Activated CD8-positive, alpha-beta memory T cell treated with anti-CD3 and anti-CD28 coated beads, Interleukin-2, amount 50 U/mL, for 4 hours (primary cell): ENCODE measurements around the gene GSE1.

Experiments used
- DNase-seq: peaks from one replicate; pipeline ENCODE4 v3.0.0-alpha.2; 2020

GSE1 gene

DNA sequence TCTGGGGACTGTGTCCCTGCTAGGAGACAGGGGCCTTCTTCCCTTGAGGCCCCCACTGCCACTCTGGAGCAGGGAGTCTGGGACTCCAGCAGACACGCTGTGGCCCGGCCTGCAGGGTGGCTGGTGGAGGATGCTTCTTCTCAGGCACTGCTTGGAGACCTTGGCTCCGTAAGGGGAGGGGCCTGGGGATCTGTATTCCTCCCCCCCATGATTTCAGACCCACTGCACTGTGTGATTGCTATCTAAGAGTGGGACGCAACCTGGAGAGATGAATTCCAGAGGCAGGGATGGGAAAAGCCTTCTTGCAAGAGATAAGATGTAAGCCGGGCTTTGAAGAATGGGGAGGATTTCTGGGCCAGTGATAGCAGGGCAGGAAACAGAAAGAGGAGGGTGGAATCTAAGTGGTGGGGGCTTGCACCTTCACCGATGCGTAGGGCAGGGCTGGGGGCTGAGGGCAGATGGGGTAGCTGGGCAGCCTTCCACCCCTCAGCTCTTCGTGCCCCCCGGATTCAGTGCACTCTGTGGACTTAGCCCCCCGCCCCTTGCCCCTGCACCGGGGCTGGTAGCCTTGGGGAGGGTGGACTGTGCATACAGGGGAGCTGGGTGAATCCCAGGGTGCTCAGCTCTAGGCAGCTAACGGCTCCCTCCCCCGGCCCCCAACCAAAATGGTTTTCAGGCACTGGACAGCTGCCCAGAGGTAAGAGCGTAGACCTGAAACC, 5.2 kb upstream of the GSE1 start:
- no peak for DNase-seq

DNA sequence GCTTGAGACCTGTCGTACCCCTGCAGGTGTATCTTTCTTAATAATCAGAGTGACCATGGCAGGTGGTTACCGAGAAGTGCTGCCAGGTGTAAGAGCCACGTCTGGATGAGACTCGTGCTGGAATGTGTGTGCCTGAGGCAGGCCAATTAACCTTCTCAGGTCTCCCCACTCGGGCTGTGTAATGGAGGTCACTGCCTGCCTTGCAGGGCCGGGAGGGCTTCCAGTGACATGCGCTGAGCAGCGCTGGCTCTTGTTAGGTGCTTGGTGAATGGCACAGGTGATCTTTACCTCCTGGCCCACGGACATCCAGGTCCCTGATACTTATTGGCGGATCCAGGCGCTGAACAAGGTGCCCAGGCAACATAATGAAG, 4.6 kb upstream of the GSE1 start:
- no peak for DNase-seq

DNA sequence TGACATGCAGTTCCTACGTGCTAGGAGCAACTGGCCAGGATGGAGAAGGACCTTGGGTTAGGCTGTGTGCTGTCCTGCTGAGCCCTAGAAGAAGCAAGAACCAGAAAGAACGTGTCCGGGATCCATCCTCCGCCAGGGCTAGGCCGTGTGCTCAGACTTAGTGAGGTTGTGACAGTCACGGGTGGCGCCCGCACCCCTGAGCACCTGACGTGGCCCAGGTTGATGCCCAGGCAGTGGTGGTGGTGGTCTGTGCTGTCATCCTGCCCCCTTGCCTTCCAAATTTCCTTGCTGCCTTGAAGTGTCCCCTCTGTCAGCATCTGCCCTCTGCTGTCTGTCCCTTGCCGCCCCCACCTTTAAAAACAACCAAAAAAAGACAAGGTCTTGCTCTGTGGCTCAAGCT, 4.2 kb upstream of the GSE1 start:
- DNase-seq: no peak

DNA sequence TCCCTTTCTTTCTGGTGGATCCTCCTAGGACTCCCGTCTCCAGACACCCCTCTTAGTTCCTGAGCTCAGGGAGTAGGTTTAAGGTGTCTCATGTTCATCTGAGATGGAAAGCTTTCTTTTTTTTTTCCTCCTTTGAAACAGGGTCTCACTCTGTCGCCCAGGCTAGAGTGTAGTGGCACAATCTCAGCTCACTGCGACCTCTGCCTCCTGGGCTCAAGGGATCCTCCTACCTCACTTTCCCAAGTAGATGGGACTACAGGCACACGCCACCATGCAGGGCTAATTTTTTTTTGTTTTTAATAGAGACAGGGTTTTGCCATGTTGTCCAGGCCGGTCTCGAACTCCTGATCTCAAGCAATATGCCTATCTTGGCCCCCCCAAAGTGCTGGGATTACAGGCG, 3.6 kb upstream of the GSE1 start:
- DNase-seq: no peak

DNA sequence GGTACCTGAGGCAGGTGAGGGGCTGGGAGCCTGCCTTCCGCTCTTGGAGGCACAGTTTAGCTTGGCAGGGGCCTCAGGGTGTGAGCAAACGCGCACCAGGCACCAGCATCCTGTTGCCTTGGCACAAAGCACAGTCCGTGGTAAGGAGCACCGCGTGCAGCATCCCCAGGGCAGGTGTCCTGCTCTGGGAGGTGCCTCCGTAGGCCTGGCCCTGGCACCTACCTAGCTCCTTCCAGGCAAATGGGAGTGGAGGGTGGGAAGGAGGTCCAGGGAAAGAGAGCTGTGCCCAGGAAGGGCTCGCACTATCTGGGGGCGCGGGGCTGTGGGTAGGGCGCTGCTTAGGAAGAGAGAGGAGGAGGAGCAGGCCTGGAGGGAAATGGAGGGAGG, 3.1 kb upstream of the GSE1 start:
- DNase-seq: no peak

DNA sequence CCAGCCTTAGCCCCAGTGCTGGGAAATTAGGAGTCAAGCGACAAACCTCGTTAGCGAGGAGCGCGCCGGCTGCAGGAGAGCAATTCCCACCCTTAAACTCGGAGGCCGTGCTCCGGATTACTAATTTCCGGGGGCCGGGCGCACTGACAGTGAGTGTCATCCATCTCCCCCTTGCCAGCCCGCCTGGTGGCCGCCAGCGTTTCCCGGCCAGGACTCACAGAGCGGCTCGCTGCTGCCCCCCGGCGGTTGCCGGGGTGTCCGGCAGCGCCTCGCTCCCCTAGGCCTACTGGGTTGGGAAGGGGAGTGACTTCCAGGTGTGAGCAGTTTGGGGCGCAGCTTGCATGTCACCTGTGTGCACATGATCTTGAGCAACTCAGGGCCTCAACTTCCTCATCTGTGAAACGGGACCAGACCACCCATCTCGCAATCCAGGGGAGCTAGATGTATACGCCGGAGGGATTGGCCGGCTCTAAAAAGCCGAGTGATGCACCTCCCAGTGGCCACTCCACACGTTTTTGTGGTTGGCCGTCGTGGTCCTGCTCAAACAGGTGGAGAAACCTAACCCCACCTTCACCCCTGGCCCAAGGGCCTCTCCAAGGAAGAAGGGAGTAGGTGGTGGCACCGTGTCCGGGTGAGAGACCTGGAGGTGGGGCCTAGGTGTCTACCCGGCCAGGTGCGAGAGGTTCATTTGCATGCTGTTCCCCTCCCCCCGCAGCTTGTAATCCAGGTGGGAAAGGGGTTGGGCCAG, 2.5 kb upstream of the GSE1 start:
- peak; percentile 92 for DNase-seq

DNA sequence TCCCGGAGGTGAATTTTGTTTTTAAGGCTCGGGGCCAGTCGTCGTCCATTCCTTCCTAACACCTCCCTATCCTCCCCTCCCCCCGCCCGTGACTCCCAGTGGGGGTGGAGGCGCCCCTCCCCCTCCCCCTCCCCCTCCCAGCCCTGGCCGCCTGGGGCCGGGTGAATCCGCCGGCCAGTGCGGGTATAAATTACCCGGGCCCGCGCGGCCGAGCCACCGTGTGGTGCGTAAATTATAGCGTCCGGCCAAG, 2.0 kb upstream of the GSE1 start:
- DNase-seq: no peak

DNA sequence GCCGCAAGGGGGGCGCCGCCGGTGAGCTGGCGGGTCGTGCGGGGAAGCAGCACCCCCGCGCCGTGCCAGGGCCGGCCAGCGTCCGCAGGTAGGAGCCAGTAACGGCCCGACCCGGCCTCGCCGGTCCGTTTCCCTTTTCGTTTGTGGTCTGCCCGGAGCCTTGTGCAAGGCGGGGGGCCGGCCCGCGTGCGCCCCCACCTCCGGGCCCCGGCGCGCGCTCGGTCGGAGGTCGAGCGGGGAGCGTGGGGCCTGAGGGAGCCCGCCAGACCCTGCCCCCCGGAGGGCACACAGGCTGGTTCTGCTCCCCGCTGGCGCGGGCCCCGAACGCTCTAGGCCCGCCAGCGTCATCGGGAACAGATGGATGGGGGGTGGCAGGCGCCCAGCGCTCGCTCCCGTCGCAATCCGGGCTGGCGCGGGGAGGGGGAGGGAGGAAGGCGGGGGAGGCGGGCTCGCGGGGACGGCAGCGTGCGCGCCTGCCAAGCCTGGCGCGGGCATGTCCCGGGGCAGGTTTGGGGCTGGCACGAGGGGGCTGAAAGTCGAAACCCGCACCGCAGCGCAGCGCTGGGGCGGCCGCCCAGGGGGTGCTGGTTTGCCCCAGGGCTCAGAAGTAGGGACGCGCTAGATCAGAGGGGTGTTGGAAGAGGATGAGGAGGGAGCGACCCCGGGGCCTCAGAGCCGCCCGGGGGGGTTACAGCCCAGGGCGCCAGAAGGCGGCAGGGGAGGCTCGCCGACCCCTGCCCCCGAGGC, 1.5 kb upstream of the GSE1 start:
- DNase-seq: peak; percentile 55

DNA sequence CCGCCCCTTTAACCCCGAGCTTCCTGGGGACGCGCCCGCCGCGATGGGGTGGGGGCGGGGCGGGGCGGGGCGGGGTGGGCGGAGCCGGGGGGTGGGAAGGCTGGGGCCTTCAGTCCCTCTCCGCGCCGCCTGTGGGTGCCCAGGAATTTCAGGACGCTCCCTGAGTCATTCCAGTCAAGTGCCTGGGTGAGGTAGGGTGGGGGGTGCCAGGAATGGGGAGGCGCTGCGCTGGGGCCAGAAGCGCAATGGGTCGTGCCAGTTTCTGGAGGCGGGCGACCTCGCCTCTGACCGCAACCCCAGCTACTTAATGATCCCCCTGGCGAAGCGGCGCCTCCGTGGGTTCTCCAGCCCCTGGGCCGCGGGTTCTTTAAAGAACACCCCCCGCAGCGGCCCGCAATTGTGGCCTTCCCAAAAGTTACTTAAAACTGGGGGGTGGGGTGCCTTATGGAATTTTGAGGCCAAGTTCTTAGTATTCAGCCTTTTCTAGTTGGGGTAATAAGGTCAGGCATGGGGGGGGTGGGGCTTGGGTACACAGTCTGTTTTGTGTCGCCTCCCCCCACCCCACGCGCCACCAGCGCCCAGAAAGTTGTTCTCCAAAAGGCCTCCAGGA, 826 bp upstream of the GSE1 start:
- DNase-seq: peak; percentile 30

DNA sequence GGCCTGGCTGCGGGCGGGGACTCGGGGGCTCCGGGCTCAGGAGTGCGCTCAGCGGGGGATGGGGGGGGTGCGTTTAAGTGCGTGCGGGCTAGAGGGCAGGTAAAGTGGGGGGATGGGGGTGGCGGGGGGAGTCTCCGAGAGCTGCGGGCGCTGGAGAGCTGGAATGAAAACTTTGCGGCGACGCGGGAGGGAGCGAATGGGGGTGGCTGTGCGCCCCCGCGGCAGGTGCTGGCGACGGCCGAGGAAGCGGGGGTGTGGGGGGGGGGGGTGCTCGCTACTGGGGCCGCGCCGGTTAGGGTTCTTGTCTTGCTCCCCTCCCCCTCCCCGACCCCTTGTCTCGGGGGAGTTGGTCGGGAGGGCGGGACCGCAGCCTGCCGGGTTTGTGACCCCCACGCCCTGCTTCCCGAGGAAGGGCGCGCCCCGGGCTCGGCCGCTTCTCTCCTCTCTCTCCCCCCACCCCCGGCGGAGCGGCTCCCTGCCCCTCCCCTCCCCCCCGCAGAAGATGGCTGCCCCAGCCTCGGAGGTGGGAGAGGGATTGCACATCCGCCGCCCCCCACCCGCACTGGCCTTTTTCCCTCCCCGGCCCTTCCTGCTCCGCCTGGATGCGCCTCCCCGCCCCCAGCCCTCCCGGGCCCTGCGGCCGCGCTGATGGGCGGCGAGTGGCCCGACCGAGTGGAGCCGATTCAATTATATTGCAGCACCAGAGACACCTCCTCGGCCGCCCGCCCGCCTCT, 649 bp downstream of the GSE1 start:
- DNase-seq: peak; percentile 33

DNA sequence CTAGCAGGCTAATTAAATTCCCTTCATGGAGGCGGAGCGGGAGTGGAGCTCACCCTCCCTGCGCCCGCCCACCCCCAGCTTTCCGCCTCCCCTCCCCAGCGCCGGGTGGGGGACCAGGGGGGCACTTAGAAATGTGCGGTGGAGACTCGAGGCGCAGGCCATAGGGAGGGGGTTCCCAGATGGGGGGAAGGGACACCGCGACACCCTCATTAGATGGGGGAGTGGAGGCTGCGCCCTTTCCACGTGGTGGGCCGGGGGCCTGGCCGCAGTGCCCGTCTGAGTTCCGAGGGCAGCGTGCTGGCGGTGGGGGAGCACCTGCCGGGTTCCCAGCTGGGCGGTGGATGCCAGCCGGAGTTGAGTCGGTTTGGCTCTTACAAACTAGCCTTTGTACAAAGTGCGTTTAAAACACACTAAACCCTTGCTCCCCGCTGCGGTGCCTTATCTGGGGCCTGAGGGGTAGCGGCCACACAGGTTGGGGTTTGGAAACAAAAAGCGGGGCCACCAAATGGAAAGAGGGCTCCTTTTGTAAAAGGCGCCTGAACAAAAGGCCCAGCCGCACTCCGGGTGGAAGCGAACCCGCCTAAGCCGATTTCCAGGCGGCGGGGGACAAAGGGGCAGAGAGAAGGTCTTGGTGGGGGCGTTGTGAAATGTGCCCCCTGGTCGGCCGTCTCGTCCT, 1.4 kb downstream of the GSE1 start:
- DNase-seq: peak; percentile 27

DNA sequence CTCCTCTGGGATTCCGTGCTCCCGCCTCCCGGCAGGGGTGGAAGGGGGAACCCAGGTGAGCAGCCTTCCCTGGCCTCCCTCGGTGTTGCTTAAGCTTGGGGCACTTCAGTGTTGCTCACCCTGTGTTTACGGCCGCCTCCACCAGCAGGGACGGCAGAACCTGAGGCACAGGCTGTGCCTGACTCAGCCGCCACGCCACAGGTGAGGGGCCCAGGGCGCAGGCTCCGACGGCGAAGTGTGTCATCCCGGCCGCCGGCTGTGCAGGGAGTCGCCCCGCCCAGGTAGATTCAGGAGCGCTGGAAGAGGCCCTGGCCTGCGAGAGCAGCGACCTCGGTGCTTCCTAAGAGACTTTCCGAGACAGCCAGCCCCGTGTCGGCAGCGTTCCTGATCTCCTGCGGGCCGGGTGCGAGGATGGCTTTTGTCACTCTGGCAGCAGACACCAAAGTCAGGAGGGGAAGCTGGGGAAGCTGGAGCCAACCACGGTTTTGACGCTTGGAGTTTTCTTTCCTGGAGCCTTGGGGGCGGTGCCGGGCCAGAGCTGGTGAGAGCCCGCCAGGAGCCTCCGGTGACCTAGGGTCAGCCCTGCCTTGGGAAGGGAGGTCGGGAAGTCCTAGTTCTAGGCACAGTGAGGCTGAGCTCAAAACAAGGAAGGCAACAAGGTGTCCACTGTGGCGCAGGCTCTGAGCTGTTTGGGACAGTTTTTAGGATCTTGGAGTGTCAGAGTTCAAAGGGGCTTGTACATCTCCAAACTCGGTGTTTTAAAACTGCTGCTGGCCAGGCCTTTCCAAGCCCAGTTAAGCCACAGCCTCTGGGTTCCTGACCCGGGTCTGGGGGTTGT, 2.1 kb downstream of the GSE1 start:
- peak; percentile 77 for DNase-seq

DNA sequence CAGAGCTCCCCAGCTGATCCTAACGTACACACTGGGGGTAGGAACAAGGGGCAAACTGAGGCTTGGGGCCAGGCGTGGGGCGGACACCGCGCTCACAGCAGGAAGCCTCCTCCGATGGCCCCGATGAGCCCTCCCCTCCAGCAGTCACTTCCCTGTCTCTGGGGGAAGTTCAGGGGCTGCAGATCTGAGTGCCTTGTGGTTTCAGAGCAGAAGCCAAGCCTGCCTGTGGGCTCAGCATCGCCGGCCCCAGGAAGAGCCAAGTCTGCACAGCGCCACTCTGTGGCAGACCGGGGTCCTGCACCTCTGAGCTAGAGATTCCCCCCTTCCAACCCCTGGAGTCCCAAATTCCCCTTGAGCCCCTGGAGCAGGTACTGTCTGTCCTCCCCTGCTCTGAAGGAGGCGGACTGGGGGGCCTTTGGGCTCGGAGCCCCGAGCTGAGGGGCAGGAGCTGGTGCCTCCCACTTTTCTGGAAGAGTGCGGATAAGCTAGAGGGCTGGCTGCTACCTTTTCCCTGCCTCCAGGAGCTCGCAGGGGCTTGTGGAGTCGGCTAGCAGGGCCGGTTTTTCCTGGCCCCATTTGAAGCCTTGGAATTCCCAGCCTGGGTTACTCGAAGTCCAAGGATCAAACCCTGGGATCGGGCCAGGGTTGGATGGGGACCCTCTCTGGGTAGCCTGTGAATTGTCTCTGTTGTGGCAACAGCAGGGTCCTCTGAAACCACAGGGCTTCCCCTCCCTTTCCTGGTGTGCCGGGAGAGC, 2.9 kb downstream of the GSE1 start:
- DNase-seq: peak; percentile 81

DNA sequence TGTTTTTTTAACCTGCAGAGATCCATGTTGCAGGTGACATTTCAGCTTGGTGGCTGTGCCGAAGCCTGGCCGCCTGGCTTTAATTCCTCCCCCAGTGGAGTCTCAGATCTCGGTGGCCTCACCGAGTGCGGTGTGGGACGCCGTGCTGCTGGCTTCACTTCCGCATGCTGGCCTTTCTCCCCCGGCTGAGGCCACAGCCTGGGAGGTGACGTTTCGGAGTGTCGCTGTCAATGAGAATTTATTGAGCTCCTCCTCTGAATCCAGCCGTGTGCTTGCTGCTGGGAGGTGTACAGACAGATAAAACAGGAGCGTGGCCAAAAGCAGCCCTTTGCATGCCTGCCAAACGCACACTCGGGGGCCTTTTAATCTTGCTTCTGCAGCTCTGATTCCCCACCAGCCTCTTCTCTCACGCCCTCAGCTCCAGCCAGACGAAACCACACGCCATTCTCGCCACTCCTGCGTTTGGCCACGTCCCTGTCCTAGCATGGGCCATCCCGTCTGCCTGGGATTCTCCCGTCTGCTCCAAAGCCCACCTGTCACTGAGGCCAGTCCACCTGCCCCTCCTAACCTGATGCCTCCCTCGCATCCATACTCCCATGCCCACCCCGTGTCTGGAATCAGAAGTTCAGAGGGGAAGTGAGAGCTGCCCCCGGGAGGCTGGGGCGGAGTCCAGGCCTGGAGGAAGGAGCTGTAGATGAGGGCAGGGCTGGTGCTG, 3.6 kb downstream of the GSE1 start:
- DNase-seq: no peak

DNA sequence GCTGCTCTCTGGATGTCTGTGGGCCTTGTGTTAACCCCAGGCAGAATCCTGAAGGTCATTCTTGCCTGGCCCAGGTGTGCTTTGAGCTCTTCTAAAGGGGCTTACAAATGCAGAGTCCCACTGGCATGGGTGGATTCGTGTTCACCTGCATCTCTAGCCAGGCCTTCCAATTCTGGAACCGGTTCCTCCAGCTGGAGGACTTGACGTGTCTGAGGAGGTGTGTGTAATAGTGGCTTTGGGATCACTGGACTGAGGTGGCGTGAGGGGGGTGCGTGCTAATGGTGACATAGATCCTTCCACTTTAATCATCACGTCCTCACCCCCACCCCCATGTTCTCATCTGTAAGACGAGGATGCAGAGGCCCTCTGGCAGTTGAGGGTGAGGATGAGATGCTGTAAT, 4.8 kb downstream of the GSE1 start:
- no peak for DNase-seq

DNA sequence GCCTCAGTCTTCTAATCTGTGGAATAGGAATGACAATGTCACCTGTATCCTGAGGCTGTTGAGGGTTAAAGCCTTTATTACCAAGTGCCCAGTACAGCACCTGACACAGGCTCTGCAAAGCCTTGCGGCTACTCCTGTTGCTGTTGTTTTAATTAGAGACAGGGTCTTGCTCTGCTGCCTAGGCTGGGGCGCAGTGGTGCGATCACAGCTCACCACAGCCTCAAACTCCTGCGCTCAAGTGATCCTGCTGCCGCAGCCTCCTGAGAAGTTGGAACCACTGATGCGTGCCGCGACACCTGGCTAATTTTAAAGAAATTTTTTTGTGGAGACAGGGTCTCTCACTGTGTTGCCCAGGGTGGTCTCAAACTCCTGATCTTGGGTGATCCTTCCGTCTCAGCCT, 5.4 kb downstream of the GSE1 start:
- no peak for DNase-seq

DNA sequence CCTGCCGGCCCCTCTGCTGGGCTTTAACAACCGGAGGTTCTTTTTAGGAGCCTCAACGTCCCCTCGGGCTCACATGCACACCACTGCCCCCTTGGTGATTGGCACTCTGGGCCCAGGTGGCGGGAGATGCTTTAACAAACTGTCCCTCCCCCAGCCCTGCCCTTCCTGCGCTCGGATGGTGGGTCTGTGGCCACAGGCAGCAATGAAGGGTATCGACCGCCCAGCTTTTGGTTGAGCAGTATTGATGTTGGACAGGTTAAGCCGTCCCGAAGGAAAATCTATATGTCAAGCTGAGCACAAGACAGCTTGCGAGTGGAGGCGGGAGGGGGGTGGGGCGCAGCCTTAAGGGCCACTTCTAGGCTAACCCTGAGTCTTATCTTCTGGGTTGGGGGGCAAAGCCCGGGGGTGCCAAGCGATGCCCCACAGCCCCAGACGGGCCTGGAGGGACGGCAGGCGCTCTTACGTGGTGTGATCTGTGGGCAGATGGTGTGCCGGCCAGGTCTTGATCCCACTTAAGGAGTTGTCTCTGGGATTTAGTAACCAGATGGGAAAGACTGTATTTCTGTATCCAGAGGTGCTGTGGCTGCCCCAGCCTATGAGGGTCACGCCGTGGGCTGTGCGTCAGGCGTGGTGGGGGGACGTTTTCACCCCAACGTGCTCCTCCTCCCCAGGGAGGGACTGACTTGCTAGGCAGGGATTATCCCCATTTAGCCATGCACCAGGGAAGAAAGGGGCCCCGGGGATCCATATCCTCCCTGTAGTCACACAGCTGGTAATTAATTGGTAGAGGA, 6.2 kb downstream of the GSE1 start:
- no peak for DNase-seq

DNA sequence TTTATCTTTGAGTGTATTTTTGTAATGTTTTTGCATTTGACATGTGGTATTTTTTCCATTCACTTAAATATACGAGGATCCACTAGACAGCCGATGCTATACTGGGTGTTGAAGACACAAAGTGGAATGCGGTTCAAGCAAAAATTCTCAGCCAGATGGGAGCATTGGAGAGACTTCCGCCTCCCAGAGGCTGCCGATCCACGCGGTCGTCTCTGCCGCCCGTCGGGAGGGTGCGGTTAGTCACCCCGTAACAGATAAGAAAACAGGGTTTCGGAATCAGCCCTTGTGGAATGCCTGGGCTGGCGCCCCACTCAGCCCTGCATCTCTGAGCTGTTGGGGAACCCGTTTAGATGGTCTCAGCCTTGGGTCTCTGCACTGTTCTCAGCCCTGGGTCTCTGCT, 7.3 kb downstream of the GSE1 start:
- no peak for DNase-seq

DNA sequence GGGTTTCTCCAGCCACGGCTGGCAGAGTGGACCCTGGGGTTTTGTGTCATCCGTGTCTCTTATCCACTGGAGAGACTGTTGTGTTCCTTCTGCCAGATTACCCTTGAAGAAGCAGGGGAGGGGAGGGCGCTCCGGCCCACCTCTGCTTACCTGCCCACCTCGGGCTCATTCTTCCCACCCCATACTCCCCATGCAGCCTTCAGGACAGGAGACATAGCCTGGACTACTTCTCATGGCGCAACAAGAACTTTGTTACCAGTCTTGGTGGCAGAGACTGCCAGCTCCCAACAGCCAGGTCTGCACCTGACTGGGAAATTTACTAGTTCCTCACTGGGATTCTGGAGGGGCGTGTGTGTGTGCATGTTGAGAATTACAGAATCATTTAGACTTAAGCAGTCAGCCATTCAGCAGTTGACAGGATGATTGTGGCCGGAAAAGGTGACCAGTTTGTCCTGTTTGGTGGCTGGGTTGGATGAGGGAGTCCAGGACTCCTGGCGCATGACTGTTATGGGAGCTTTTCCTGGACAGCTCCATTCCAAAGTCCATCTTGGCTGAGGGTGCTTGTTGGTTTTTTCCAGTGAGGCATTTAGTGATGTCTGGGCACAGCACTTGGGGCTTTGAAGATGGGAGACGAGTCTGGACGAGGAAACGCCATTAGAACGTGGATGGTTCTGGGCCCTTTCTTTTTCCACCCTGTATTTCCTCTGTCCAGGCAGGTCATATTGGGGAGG, 8.7 kb downstream of the GSE1 start:
- no peak for DNase-seq
